ENCODE results near the gene ORAI1.

DNA sequence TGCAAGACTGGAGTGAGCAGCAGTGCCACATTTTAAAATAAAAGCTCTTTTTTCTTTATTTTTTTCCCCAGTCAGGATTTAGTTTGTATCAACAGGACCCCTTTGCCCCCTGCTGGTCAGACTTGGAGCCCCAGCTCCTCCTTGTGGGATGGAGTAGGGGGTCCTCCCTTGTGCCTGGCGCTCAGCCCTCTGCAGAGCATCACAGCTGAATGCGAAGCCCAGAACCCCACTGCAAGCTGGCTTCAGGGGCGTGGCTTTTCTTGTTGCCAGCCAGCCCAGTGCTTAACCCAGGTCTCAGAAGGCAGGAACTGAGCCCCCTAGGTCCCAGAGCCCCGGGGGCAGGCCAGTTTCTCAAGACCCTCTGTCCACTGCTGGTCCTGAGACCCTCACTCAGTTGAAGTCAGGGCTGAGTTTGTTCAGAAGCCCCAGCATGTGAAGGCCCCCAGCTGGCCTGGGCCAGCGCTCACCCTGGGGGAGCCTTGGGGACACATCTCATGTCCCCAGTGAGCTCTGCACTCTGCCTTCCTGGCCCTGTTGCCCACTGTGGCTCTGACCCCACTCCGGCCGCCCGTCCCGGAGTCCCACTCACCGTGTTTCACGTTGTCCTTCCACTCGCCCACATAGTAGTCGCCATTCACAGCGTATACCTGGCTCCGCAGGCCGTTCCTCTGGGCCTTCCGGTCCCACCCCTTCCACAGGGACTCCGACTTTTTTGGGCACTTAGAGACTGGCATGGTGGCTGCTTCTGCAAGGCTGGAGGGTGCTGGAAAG lies 42.6 kb downstream of the ORAI1 start:
- no peak for TF ChIP-seq EZH2 (IDR thresholded peaks at IDR 0.05; ENCODE audit: insufficient read depth, poor library complexity, severe bottlenecking)
- TF ChIP-seq EZH2phosphoT487 (IDR thresholded peaks at IDR 0.05; ENCODE audit: insufficient read depth, low read depth): no peak
